Pulmonary artery endothelial cell (primary cell): ENCODE measurements around the gene ITGB2. TPM values are rescaled to one million over a fixed set of nuclear protein-coding genes. Genes with fewer than 3 reads are reported as not detected.
"Not testable (repeated sequence)": the region's sequence is repeated elsewhere in the genome, so short reads cannot be mapped to it uniquely, and the experiment has no call there.

ENCODE experiments used
- DNase-seq: peaks from one replicate; pipeline ENCODE4 v3.0.0-alpha.2; 2011; ENCODE audit warnings: low read depth, low spot score
- total RNA-seq: library from RNA; depleted of rRNA; stranded (reverse); fragments of >200 nt; gene quantifications from 2 replicates; pipeline ENCODE4 v1.2.3, GENCODE V29; 2014

The ITGB2 gene
- total RNA-seq, 1 donor from 2014 or later = 0.13 TPM

DNA sequence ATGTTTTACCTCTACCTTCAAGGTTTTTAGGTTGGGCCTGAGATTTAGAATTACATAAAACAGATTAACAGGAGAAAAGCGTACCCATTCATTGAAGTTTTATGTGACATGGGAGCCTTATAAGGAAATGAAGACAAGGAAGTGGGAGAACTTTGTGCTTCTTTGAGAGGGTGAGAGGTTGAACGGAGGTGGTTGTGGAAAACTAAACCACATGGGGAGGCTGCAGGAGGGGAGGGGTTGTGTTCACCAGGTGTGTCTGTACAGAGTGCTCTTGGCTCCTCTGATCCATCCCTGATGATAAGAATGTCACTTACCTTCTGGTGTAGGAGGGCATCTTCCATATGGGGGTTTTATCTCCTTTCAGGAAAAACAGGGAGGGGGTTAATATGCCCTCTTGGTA is 21.9 kb upstream of the ITGB2 start:
- DNase-seq = no peak

DNA sequence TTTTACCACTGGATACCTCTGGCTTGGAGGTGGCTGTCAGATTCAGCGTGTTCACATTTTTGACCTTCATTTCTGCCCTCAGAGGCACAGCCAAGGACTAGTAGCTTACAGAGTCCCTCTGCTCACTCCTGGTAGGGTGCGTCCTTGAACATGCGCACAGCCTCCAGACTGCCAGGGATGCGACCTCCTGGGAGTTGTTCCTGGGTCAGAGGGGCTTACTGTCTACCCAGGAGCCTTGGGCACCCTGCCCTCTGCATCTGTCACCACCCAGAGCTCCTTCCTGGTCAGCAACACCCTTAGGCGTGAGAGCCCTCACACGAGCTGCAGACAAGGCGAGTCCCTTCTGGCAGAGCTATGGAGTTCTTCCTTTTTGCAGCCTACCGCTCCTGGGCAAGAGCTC is 20.9 kb upstream of the ITGB2 start:
- no peak for DNase-seq

DNA sequence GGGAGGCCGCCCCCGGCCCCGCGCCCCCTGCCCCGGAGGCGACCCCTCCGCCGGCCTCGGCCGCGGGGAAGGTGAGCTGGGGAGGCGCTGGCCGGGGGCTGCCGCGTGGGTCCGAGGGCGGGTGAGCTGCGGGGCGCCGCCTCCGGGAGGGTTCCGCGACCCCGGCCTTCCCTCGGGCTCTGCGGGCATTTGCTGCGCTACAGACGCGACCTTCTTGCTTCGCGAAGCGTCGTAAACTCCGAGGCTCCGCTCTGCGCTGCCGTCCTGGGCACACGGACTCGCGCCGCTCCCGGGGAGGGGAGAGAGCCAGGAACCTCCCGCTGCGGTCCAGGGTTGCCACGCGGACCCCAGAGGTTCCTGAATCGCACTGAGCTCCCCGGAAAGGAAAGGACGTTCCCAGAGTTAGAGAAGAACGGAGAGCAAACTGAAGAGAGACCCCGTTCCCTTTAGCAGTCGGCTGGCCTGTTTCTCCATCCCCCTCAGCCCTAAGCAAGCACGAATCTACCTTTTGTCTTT is 19.5 kb upstream of the ITGB2 start:
- no peak for DNase-seq

DNA sequence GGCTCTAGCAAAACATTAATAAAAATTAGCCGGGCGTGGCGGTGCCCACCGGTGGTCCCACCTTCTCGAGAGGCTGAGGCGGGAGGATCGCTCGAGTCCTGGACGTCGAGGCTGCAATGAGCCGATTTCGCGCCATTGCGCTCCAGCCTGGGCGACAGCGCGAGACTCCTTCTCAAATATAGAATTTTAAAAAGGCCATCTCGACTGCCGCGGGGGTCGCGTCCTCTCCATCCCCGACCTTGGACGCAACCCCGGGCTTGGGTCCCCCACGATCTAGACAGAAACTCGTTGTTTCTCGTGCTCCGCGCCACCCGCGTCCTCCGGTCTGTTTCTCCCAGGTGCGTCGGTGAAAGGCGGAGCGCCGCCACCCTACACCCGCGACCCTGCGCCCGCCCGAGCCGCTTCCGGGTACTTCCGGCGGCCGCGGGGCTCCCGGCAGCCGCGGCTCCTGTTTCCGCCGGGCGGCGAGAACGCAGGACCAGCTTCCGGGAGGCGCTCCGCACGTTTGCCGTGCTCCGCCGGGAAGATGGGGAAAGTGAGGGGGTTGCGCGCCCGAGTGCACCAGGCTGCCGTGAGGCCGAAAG is 18.9 kb upstream of the ITGB2 start, which contains the start of gene SLX9:
SLX9 (plus strand) TSS at position 498 of the 584 bp plus-strand sequence; CDS start at position 527, 29 bp downstream.
- no peak for DNase-seq

DNA sequence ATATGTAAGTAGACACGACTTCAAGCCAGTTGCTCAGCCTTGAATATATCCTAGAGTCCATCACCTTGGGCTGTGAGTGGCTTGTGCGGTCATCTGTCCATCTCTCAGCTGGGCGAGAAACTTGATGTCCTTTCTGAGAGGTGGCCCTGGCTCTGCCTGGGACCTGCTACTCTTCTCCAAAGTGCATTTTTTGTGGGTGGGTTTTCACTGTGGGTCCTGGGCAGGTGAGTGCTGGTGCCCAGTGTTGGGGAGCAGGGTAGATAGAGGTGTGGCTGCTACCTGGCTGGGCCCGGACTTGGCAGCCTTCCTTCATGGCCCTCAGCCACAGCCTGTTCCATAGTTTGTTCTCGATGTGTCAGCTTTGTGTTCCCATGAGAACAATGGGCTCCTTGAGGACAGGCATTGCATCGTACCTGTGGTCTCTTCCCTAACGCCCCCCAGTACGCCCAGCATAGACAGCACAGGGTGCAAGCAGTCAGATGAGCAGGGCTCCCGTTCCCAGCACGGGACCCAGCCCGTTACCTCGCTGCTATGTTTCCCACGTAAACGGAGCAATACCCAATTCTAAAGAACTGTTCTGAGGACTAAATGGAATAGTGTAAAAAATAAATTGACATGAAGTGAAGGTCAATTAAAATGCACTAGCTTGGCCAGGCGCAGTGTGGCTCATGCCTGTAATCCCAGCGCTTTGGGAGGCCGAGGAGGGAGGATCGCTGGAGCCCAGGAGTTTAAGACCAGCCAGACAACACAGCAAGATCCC is 18.3 kb upstream of the ITGB2 start:
- DNase-seq = no peak

DNA sequence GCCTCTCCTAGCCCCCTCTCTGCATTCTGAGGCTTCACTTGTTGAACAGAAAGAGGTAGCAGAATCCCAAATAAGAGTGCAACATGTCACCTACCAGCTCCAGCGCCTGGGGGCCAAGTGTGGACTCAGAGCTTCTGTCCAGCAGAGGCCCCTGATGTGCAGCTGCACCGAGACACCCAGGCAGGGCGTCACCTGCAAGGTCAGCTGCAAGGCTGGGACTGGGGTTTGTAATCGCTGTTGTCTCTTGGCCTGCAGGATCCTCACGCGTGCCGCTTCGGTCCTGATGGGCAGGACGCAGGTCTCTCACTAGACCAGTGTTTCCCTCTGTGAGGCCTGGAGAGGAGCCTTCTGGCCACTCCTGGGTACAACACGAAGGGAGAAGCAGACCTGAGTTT is 14.8 kb upstream of the ITGB2 start:
- no peak for DNase-seq

DNA sequence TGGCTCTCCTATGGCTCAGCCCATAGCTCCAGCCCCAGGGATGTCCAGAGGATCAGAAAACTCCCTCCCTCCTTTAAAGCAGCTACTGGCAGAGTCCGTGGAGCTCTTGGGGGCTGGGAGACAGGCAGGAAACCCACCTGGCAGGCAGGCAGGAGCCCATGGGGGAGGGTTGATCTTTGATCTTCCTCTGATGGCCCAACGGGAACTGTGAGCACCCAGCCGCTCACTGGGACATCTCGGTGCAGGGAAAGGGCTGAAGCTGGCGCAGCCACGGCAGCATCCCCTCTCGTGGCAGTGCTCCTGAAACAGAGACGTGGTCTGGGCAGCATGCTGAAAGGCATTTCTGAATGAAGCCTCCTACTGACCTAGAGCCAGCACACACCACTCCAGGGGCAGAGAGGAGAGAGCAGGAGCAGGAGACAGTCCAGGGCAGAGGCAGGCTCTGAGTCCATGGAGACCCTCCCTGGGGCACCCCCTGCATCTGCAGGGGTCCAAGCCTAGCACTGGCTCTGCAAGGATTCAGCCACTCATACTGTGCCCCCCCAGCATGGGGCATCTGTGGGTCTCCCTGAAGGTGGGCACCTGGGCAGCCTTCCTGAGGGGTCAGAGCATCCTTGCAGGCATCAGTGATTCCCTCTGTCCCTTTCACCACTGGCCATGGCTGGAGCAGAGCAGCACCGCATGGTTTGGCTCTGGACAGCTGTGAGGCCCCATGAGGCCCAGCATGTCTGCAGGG is 14.3 kb upstream of the ITGB2 start:
- no peak for DNase-seq

DNA sequence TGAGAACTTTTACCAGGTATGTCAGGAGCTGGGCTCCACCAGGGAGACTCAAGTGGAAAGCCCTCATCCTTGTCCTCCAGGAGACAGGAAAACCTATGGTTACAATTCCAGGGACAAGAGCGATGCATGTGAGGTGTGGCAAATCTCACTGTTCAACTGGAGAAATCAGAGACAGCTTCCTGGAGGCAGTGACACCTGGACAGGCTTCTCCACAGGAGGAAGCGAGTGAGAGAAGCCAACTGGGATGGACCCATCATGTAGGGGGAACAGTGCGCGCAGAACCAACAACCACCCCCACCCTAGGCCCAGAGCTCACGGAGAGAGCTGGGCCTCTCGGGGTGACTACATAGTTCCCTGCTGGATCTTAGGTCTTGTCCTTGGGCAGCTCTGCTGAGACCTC is 13.6 kb upstream of the ITGB2 start:
- DNase-seq = no peak

DNA sequence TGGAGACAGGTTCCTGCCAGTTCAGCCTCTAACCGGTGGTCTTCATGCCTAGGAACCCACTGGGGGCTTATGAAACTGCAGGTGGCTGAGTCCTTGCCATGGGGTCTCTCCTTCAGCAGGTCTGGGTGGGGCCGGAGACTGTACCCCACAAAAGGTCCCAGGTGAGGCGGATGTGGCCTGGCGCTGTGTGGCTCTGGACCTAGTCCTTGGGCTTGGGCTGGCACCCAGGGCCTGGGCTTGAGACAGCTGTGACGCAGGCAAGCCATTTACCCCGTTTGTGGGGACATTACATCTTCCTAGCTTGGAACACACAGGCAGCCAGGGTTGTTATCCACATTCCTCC is 13.2 kb upstream of the ITGB2 start:
- no peak for DNase-seq

DNA sequence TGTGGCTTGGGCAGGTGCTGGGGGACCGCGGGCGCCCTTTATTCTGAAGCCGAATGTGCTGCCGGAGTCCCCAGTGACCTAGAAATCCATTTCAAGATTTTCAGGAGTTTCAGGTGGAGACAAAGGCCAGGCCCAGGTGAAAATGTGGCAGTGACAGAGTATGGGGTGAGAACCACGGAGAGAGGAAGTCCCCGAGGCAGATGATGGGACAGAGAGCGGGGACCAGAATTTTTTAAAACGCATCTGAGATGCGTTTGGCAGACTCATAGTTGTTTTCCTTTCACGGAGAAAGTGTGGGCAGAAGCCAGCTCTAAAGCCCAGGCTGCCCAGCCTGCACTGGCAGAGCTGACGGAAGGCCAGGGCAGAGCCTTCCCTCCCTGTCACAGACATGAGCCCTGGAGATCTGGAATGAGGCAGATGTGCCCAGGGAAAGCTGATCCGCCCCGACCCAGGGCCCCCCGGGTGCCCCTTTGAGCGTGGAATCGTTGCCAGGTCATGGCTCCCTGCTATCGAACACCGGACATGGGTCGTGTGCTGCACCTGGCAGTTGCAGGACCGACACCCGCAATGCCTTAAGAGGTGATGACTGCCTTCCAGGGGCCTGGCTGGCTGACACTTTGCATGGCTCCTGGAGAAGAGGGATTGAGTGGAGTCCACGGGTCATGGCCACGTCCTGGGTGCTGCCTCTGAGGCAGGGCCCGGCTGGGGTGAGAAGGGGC is 12.7 kb upstream of the ITGB2 start:
- DNase-seq = no peak

DNA sequence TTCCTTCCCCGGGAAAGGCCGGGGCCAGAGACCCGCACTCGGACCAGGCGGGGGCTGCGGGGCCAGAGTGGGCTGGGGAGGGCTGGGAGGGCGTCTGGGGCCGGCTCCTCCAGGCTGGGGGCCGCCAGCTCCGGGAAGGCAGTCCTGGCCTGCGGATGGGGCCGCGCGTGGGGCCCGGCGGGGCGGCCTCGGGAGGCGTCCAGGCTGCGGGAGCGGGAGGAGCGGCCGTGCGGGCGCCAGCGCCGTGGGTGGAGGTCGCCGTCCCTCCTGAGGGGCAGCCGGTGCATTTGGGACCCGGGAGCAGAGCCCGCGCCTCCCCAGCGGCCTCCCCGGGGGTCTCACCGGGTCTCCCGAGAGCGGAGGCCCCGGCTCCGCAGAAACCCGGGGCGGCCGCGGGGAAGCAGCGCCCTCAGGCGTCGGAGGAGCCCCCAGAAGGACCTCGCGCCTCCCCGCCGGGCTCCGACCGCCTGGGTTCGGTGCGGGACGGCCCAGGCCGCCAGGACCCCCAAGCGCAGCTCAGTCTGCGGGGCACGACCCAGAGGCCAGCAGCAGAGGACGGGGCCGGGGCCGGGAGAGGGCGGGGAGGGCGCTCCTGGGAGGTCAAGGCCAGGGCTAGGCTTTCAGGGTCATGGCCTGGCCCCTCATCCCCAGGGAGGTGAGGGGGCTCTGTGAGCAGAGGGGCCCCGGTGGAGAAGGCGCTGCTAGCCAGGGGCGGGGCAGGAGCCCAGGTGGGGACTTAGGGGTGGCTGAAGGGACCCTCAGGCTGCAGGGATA is 11.9 kb upstream of the ITGB2 start:
- DNase-seq = no peak

DNA sequence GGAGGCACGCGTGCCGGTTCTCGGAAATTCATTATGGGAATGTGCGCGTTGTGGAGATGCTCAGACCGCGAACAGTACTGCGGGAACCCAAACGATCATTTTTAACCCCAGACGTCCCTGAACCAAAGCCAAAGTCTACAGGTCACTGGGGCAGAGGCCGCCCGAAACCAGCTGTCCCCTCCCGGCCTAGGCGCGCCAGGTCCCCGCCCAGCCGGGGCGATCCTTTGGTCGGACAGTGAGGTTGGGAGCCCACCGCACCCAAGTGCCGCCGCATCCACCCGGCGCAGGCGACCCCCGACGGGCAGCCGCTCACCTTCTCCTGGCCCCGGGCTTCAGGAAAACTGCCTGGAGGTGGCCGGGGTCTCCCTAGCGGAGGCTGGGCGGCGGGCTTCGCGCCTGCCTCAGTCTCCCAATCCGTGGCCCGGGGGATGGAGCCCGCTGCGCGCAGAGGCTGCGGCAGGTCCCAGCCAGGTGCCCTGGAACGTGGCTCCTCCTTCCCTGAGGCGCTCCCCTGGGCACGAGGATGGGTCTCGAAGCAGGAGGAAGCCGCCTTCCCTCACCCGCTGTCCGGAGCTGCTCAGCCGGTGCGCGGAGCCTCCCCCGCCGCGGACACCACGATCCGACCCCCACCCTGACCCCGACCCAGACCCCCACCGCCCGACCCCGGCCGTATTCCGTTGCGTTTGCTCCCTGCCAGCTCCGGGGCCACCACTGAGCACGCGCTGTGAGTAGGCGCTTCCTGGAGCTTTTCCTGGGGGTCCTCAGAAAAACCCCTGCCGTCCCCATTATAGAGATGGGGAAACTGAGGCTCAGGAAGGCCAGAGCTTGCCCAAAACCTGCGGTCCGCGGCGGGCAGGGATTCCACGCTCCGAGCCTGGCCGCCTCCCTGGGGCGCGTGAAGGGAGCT is 11.1 kb upstream of the ITGB2 start:
- no peak for DNase-seq

DNA sequence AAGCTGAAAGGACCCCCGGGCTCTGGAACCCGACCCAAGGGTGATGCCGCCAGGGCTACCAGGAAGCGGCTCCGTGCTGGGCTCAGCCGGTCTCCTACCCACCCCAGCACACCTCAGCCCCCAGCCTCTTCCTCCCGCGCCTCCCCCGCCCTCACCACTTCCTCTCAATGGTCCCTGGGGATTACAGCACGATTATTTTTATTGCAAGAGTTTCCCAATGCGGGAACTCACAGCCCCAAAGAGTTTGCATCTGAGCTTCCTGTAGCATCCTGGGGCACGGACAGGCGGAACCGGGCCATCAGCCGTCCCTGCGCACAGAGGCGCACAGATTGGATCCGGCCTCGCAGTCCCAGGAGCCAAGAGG is 10.4 kb upstream of the ITGB2 start:
- DNase-seq = no peak

DNA sequence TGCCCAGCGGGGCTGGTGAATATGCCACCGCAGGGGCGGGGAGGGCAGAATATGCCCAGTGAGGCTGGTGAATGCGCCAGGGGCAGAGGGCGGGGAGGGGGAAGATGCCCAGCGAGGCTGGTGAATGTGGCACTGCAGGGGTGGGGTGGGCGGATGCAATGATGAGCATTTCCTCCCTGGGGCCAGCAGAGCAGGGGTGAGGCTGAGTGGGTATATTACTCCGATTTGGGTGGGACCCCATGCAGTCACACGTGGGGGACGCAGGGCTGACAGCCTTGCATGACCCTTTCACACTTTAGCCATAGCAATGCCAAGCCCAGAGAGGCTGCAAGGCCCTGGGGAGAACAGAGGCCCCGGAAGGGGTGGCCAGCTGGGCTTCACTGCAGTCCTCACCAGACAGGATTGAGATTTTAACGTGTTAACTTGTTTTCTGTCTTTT is 9.9 kb upstream of the ITGB2 start:
- no peak for DNase-seq

DNA sequence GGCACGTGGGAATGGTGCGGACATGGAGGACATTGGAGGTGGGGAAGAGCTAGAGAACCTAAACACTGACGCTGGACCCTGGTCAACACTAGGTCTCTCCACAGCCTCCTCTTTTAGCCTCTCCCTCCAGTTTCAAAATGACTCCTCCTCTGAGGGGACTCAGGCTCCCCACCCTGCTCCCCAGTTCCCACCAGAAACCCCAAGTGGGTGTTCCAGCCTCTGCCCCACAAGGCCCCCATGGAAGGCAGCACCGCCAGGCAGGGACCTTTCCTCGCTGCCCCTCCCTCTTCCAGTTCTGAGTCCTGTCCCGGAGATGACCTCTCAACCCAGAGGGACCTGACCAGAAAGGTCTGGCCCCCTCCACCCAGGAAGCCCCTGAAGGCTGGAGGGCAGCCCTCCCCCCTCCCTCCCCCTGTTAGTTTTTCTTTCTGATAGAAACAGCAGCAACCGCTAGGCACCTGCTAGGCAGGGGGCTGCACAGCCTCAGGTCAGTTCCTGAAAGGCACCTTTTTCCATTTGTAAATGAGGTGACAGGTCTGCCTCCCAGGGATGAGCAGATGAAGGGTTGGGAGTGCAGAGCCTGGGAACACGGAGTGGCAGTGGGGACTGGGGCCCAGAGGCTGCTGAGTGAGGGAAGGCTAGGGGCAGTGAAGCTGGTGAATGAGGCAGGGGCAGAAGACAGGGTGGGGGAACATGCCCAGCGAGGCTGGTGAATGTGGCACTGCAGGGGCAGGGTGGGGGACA is 9.3 kb upstream of the ITGB2 start:
- DNase-seq = no peak

DNA sequence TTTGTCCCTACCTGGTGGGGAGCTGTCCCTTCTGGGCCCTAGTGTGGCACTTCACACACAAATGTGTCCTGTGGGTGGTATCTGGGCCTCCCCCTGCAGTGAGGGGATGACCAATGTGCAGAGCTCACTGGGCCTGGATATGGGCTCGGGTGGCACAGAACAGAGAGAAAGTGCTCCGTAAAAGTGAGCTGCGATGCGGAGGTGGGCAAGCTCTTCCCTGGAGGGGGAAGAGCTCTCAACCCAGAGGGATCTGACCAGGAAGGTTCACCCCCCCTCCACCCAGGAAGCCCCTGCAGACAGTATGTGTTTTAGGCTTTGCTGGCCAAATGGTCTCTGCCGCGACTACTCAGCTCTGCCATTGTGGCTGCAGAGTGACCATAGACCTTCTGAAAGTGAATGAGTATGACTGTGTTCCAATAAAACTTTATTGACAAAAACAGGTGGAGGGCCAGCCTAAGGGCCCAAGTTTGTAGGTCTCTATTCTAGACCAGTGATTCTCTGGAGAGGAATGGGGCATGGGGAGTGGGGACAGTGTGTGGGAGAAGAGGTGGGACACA is 8.6 kb upstream of the ITGB2 start:
- DNase-seq = no peak

DNA sequence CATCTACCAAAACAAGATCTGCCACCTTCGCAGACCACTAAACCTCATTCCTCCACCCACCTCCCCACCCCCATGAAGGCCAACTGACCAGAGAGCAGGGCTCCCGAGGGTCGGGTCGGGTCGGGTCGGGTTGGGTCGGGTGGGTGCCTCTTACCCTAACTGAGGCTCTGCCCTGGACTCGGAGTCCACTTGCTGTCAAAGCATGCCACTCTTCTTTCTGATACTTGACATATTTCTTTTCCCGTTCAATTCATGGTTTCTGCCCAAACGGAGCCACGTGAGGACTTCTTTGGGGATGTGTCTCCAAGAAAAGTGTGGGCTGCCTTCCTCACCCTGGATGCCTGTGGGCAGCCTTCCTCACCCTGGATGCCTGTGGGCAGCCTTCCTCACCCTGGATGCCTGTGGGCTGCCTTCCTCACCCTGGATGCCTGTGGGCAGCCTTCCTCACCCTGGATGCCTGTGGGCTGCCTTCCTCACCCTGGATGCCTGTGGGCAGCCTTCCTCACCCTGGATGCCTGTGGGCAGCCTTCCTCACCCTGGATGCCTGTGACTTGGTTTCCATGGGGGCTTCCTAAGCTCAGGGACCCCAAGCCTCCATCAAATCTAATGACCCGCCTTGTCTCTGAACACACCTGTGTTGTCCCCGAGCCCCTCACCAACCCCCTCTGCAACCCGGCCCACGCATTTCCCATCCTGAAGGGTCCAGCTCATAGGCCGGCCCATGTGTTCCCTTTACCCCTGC is 8.0 kb upstream of the ITGB2 start:
- DNase-seq = not testable (repeated sequence)
